Suppressor macrophage (primary cell): ENCODE data around the gene TFAP2B.
A peak's percentile ranks its signal among the peaks of the same experiment; 100 is the strongest.

Source experiments
- DNase-seq, 4 experiments: peaks; one replicate each; pipeline ENCODE4 v3.0.0-alpha.2; 2020 to 2022
- total RNA-seq, 17 experiments: gene quantifications; one replicate each; lab custom pipeline; 2026; ENCODE audit warnings: mixed read lengths in 6 of 17, inconsistent platforms in 3 of 17; lab: John Stamatoyannopoulos, UW

TFAP2B gene
- total RNA-seq = 0 to 2.2 (median 0) reads per million in 17 experiments

- DNase-seq = no peak
Observed at GRCh38 chr6:50818673-50819072, at the start of gene TFAP2B. TSS of gene TFAP2B (plus strand) at chr6:50818871. CDS start at chr6:50818892, 21 bp downstream.

- DNase-seq = no peak
Observed at GRCh38 chr6:50778696-50779095, 40.0 kb upstream of the TFAP2B start.

GRCh38 chr6:50780382-50780781 is 38.3 kb upstream of the TFAP2B start:
- DNase-seq = no peak

- no peak for DNase-seq
Observed at GRCh38 chr6:50785921-50786320, 32.8 kb upstream of the TFAP2B start.

- peak; percentile 19 to 73 (median 52) for DNase-seq
Observed at GRCh38 chr6:50791900-50792508, 26.7 kb upstream of the TFAP2B start.

- DNase-seq = no peak
Observed at GRCh38 chr6:50792771-50793170, 25.9 kb upstream of the TFAP2B start.

- DNase-seq = no peak
Observed at GRCh38 chr6:50795574-50795973, 23.1 kb upstream of the TFAP2B start.

GRCh38 chr6:50804283-50804682 is 14.4 kb upstream of the TFAP2B start:
- DNase-seq = no peak

- no peak for DNase-seq
Observed at GRCh38 chr6:50807035-50807434, 11.6 kb upstream of the TFAP2B start.

- DNase-seq = peak; percentile 6 to 32 (median 24)
Observed at GRCh38 chr6:50815436-50816114, 3.1 kb upstream of the TFAP2B start.

GRCh38 chr6:50816115-50816675 is 2.5 kb upstream of the TFAP2B start:
- DNase-seq = peak; percentile 78 to 89 (median 86)

GRCh38 chr6:50816947-50817645 is 1.6 kb upstream of the TFAP2B start:
- DNase-seq = no peak

GRCh38 chr6:50817646-50817950 is 1.1 kb upstream of the TFAP2B start:
- DNase-seq = no peak

- no peak for DNase-seq
Observed at GRCh38 chr6:50818020-50818419, 651 bp upstream of the TFAP2B start.

- DNase-seq = peak in 2 of 4 experiments; percentile 8 to 11
Observed at GRCh38 chr6:50819466-50819903, 814 bp downstream of the TFAP2B start.

- no peak for DNase-seq
Observed at GRCh38 chr6:50819904-50820868, 1.5 kb downstream of the TFAP2B start.

- no peak for DNase-seq
Observed at GRCh38 chr6:50820869-50821264, 2.2 kb downstream of the TFAP2B start.

GRCh38 chr6:50821441-50822077 is 2.9 kb downstream of the TFAP2B start:
- DNase-seq = no peak

- no peak for DNase-seq
Observed at GRCh38 chr6:50822078-50822476, 3.4 kb downstream of the TFAP2B start.

GRCh38 chr6:50823094-50823920 is 4.6 kb downstream of the TFAP2B start:
- no peak for DNase-seq

- no peak for DNase-seq
Observed at GRCh38 chr6:50824552-50824951, 5.9 kb downstream of the TFAP2B start.
